ENCODE data around the gene PSPH.
"Not testable (repeated sequence)": the region's sequence is repeated elsewhere in the genome, so short reads cannot be mapped to it uniquely, and the experiment has no call there.

PSPH gene

DNA sequence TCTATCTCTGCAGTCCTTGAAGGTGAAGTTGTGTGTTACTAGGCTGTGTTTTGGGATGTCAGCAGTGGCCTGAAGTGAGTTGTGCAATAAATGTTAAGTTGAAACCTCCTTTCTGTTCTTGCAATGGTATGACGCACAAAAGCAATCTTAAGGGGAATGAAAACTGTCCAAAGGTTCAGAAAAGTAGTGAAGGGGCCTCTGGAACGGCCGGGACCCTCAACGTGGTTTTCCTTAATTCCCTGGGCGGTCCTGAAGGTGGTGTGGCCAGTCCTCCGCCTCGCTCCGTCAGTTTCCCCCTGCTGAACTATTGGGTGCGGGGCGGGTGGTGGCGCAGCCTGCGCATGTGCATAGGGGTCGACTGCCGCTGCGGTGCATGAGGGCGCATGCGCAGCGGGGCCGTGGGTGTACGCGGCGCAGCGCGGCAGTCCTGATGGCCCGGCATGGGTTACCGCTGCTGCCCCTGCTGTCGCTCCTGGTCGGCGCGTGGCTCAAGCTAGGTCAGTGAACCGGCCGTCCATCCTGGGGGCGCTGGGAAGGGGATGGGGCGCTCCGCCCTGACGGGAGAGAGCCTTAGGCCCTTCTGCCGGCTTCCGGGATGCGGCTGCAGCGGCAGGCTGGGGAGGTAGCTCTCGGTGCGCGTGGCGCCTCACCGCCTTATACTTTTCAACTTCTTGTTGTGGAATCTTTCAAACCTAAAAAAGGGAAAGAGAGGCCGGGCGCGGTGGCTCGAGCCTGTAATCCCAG, 12.8 kb upstream of the PSPH start, which contains the start of gene SUMF2:
SUMF2 (plus strand) TSS at position 405 of the 744 bp plus-strand sequence; CDS start at position 431, 26 bp downstream.
- Histone ChIP-seq H3K9me3 (ENCODE audit: low read depth, low read length) (no peaks in the 10 kb centered on the region), H3K9ac (ENCODE audit: insufficient read length) (peak within 1 kb of the TSS; percentile 93), H3K27ac (peak within 1 kb of the TSS; percentile 88), H3K4me3 (peak within 1 kb of the TSS; percentile 98), H3K36me3 (ENCODE audit: insufficient read depth, low read length) (peaks cover 57% of the 10 kb centered on the region)
- TF ChIP-seq FOXP2 (optimal IDR thresholded peaks at IDR 0.05; ENCODE audit: control extremely low read depth, extremely low read length, insufficient read depth), result no peak
- TF ChIP-seq POLR2AphosphoS5 (IDR thresholded peaks at IDR 0.05; ENCODE audit: borderline replicate concordance, low read depth, low read length), result peak; percentile 99
- no peak for TF ChIP-seq EZH2 (IDR thresholded peaks at IDR 0.05)
- DNase-seq (ENCODE audit: low read depth, low spot score), result no peak

DNA sequence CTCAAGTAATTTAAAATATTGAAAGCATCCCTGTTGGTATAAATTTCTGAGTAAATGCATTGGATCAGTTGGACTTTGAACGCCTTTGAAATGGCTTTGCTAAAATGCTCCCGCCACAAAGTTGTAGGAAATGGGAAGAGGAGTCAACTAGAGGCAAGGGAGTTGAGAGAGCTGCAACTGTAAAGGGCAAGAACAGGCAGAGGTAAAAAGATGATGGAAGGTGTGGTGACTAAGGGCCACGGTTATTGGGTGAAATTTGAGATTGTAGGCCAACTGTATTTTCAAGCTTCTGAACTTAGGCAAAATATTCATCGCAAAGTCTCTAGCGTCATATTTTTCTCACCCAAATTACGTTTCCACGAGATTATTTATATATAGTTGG, 12.2 kb upstream of the PSPH start:
- no peak for DNase-seq (ENCODE audit: low read depth, low spot score)
- TF ChIP-seq FOXP2 (optimal IDR thresholded peaks at IDR 0.05; ENCODE audit: control extremely low read depth, extremely low read length, insufficient read depth) (no peak), EZH2 (IDR thresholded peaks at IDR 0.05) (no peak), POLR2AphosphoS5 (IDR thresholded peaks at IDR 0.05; ENCODE audit: borderline replicate concordance, low read depth, low read length) (no peak)
- peaks cover 56% of the 10 kb centered on the region for H3K36me3 ChIP-seq (ENCODE audit: insufficient read depth, low read length)
- no peak overlapping the region for H3K9ac ChIP-seq (ENCODE audit: insufficient read length)
- peak overlapping the region; percentile 98 for H3K4me3 ChIP-seq
- no peaks in the 10 kb centered on the region for H3K9me3 ChIP-seq (ENCODE audit: low read depth, low read length)
- peak overlapping the region; percentile 83 for H3K27ac ChIP-seq

DNA sequence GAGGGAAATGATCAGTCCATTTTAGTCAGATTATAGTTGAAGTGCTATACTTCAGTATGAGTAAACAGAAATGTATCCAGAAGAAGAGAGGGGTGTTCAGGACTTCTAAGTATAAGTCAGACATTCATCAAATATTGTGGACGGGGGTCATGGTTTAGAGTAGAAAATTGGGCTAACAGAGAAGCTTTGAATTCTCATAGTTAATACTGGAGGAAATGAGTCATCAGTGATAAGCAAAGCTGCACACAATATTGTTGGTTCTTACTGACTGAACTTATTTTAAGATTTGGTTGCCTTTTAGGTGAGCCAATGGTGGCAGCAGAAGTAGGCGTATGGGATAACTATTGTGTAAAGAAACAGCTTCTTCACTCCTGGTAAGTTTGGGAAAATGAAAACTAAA, 11.1 kb upstream of the PSPH start:
- H3K9ac ChIP-seq (ENCODE audit: insufficient read length), result no peak overlapping the region
- H3K36me3 ChIP-seq (ENCODE audit: insufficient read depth, low read length), result peaks cover 64% of the 10 kb centered on the region
- DNase-seq (ENCODE audit: low read depth, low spot score), result no peak

DNA sequence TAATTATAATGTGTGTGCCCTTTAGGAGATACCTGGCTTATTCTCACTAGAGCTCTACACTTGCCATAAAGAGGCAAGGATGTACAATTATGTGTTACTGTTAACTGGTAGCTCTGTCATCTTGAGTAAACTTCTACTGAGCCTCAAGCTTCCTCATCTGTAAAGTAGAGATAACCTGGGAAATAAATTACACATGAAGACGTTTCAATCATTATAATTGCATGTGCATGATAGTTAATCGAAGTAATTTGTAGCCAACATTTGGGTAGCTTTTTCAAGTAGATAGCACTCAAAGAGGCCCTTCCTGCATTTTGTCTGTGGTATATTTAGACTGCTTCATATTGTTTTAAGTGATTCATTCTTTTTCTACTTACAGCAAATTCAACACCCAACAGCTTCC, 2.7 kb upstream of the PSPH start:
- no peaks in the 10 kb centered on the region for H3K9me3 ChIP-seq (ENCODE audit: low read depth, low read length)
- H3K36me3 ChIP-seq (ENCODE audit: insufficient read depth, low read length), result peaks cover 63% of the 10 kb centered on the region
- H3K9ac ChIP-seq (ENCODE audit: insufficient read length), result peak overlapping the region; percentile 99
- no peak for DNase-seq (ENCODE audit: low read depth, low spot score)
- H3K4me3 ChIP-seq, result peak overlapping the region; percentile 82
- TF ChIP-seq POLR2AphosphoS5 (IDR thresholded peaks at IDR 0.05; ENCODE audit: borderline replicate concordance, low read depth, low read length) (no peak), FOXP2 (optimal IDR thresholded peaks at IDR 0.05; ENCODE audit: control extremely low read depth, extremely low read length, insufficient read depth) (no peak), EZH2 (IDR thresholded peaks at IDR 0.05) (no peak)
- peak overlapping the region; percentile 54 for H3K27ac ChIP-seq

More for the DNA sequence above, 11.1 kb upstream of the PSPH start:
- TF ChIP-seq EZH2 (IDR thresholded peaks at IDR 0.05), result no peak
- 0 out of 2 replicates have a peak, but pooled peaks have one; percentile 15 for TF ChIP-seq POLR2AphosphoS5 (IDR thresholded peaks at IDR 0.05; ENCODE audit: borderline replicate concordance, low read depth, low read length)
- TF ChIP-seq FOXP2 (optimal IDR thresholded peaks at IDR 0.05; ENCODE audit: control extremely low read depth, extremely low read length, insufficient read depth), result no peak
- Histone ChIP-seq H3K4me3 (no peak overlapping the region), H3K27ac (peak overlapping the region; percentile 83), H3K9me3 (ENCODE audit: low read depth, low read length) (no peaks in the 10 kb centered on the region)

DNA sequence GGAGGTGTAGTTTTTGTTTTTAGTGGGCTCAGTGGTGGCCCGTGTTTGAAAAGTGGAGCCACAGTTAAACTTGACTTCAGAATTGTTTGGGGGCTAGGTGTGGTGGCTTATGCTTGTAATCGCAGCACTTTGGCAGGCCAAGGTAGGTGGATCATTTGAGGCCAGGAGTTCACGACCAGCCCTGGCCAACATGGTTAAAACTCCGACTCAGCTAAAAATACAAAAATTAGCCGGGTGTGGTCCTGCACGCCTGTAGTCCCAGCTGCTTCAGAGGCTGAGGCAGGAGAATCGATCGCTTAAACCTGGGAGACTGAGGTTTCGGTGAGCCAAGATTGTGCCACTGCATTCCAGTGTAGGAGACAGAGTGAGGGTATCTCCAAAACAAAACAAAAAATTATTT, 2.1 kb upstream of the PSPH start:
- Histone ChIP-seq H3K9ac (ENCODE audit: insufficient read length) (peak overlapping the region; percentile 99), H3K36me3 (ENCODE audit: insufficient read depth, low read length) (peaks cover 58% of the 10 kb centered on the region), H3K9me3 (ENCODE audit: low read depth, low read length) (no peaks in the 10 kb centered on the region), H3K27ac (peak overlapping the region; percentile 19; the same call in 1 of the 2 replicates), H3K4me3 (peak overlapping the region; percentile 82)
- TF ChIP-seq POLR2AphosphoS5 (IDR thresholded peaks at IDR 0.05; ENCODE audit: borderline replicate concordance, low read depth, low read length) (no peak), EZH2 (IDR thresholded peaks at IDR 0.05) (no peak), FOXP2 (optimal IDR thresholded peaks at IDR 0.05; ENCODE audit: control extremely low read depth, extremely low read length, insufficient read depth) (no peak)
- DNase-seq (ENCODE audit: low read depth, low spot score), result no peak

DNA sequence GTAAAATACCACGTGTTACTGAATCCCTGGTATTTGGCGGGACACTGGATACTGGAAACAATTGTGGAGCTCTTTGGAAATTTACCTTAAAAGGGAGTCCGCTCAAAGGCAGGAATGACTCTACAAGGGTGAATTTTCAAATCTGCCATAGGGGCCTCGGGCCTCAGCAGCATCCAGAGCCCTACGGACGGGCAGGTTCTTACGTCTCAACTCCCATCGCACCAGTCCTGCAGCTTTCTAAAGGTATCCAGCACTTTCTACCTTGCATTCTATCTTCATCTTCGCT, 248 bp downstream of the PSPH start:
- Histone ChIP-seq H3K9ac (ENCODE audit: insufficient read length) (peak overlapping the region; percentile 94), H3K4me3 (peak overlapping the region; percentile 82), H3K27ac (peak overlapping the region; percentile 83), H3K36me3 (ENCODE audit: insufficient read depth, low read length) (peaks cover 34% of the 10 kb centered on the region), H3K9me3 (ENCODE audit: low read depth, low read length) (no peaks in the 10 kb centered on the region)
- DNase-seq (ENCODE audit: low read depth, low spot score), result no peak
- TF ChIP-seq FOXP2 (optimal IDR thresholded peaks at IDR 0.05; ENCODE audit: control extremely low read depth, extremely low read length, insufficient read depth), result no peak
- TF ChIP-seq EZH2 (IDR thresholded peaks at IDR 0.05), result no peak
- TF ChIP-seq POLR2AphosphoS5 (IDR thresholded peaks at IDR 0.05; ENCODE audit: borderline replicate concordance, low read depth, low read length), result no peak

DNA sequence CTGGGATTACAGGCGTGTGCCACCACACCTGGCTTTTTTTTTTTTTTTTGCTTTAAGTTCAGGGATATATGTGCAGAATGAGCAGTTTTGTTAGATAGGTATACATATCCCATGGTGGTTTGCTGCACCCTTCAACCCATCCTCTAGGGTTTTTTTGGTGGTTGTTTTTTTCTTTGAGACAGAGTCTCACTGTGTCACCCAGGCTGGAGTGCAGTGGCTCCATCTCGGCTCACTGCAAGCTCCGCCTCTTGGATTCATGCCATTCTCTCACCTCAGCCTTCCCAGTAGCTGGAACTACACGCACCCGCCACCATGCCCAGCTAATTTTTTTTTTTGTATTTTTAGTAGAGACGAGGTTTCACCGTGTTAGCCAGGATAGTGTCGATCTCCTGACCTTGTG, 2.5 kb downstream of the PSPH start:
- H3K4me3 ChIP-seq; H3K9me3 ChIP-seq (ENCODE audit: low read depth, low read length); DNase-seq (ENCODE audit: low read depth, low spot score); H3K9ac ChIP-seq (ENCODE audit: insufficient read length): not testable (repeated sequence)
- Histone ChIP-seq H3K36me3 (ENCODE audit: insufficient read depth, low read length) (peaks cover 12% of the 10 kb centered on the region), H3K27ac (peak overlapping the region; percentile 64; the same call in 1 of the 2 replicates)

DNA sequence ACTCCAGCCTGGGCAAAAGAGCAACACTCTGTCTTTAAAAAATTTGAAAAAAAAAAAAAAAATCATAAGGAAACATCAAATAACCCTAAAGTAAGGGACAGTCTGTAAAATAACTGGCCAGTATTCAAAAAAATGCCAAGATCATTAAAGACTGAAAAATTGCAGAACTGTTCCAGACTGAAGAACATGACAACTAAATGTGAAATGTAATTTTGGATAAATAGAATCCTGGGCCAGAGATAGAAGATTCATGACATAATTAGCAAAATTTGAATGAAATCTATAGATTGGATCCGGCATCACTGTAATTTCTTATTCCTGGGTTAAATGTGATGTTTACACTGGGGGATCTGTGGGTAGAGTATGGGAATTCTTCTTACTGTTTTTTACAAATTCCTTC, 3.0 kb downstream of the PSPH start:
- no peak overlapping the region for H3K9ac ChIP-seq (ENCODE audit: insufficient read length)
- peak overlapping the region; percentile 64; the same call in 1 of the 2 replicates for H3K27ac ChIP-seq
- H3K4me3 ChIP-seq, result no peak overlapping the region
- H3K9me3 ChIP-seq (ENCODE audit: low read depth, low read length), result no peaks in the 10 kb centered on the region
- peaks cover 6% of the 10 kb centered on the region for H3K36me3 ChIP-seq (ENCODE audit: insufficient read depth, low read length)
- DNase-seq (ENCODE audit: low read depth, low spot score), result no peak
- TF ChIP-seq FOXP2 (optimal IDR thresholded peaks at IDR 0.05; ENCODE audit: control extremely low read depth, extremely low read length, insufficient read depth) (no peak), EZH2 (IDR thresholded peaks at IDR 0.05) (no peak), POLR2AphosphoS5 (IDR thresholded peaks at IDR 0.05; ENCODE audit: borderline replicate concordance, low read depth, low read length) (no peak)

DNA sequence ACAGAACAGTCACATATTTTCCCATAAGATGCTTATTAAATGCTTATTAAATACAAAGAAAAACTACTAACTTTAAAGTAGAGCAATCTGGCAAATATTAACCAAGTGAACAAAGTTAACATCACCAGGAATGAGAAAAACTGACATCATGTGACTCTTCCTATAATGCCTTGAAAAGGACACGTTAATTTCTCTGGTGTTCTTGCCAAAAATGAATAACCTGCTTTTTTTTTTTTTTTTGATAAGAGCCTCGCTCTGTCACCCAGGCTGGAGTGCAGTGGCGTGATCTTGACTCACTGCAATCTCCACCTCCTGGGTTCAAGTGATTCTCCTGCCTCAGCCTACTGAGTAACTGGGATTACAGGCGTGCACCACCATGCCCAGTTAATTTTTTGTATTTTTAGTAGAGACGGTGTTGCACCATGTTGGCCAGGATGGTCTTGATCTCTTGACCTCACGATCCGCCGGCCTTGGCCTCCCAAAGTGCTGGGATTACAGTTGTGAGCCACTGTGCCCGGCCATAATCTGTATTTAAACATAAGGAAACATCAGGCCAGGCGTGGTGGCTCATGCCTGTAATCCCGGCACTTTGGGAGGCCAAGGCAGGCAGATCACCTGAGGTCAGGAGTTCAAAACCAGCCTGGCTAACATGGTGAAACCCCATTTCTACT, 3.7 kb downstream of the PSPH start:
- H3K27ac ChIP-seq, result peak overlapping the region; percentile 39
- not testable (repeated sequence) for H3K9ac ChIP-seq (ENCODE audit: insufficient read length); DNase-seq (ENCODE audit: low read depth, low spot score); H3K36me3 ChIP-seq (ENCODE audit: insufficient read depth, low read length); H3K4me3 ChIP-seq; H3K9me3 ChIP-seq (ENCODE audit: low read depth, low read length)

All from SK-N-MC (cell line).